GM21381 (cell line): ENCODE measurements around the gene EGLN1.

Experiments used
- ATAC-seq: cut with Tn5 transposase; IDR thresholded peaks from one replicate; pipeline ENCODE4 v1.9.1; 2021; ENCODE audit warnings: mild to moderate bottlenecking, moderate library complexity; ENCODE audit not compliant: unreplicated experiment

The EGLN1 gene

GRCh38 chr1:231334952-231335351, 87.1 kb downstream of the EGLN1 start:
- no peak for ATAC-seq

GRCh38 chr1:231334079-231334666, 87.9 kb downstream of the EGLN1 start:
- no peak for ATAC-seq

GRCh38 chr1:231332761-231333160, 89.3 kb downstream of the EGLN1 start:
- no peak for ATAC-seq

GRCh38 chr1:231329483-231329882, 92.6 kb downstream of the EGLN1 start:
- ATAC-seq: no peak

- ATAC-seq: no peak
Measured at GRCh38 chr1:231327617-231328016, 94.5 kb downstream of the EGLN1 start.

- ATAC-seq: no peak
Measured at GRCh38 chr1:231326248-231326647, 95.8 kb downstream of the EGLN1 start.

- ATAC-seq: no peak
Measured at GRCh38 chr1:231324660-231325059, 97.4 kb downstream of the EGLN1 start.

- ATAC-seq: no peak
Measured at GRCh38 chr1:231322880-231323530, 99.1 kb downstream of the EGLN1 start.

- no peak for ATAC-seq
Measured at GRCh38 chr1:231319080-231319479, 103.0 kb downstream of the EGLN1 start.

GRCh38 chr1:231318568-231318967, 103.5 kb downstream of the EGLN1 start:
- ATAC-seq: no peak

- no peak for ATAC-seq
Measured at GRCh38 chr1:231318015-231318355, 104.1 kb downstream of the EGLN1 start.

- ATAC-seq: no peak
Measured at GRCh38 chr1:231317306-231318014, 104.6 kb downstream of the EGLN1 start.

- peak; percentile 51 for ATAC-seq
Measured at GRCh38 chr1:231315887-231316286, 106.2 kb downstream of the EGLN1 start.
